ENCODE results near the gene IER3. TPM values are rescaled to one million over a fixed set of nuclear protein-coding genes. Genes with fewer than 3 reads are reported as not detected.

The IER3 gene
- total and polyA plus RNA-seq, 2 of the 13 experiments (the other 11 are each of a cell fraction or from before 2014, with no cell fraction given) = 51.1 to 131 TPM

DNA sequence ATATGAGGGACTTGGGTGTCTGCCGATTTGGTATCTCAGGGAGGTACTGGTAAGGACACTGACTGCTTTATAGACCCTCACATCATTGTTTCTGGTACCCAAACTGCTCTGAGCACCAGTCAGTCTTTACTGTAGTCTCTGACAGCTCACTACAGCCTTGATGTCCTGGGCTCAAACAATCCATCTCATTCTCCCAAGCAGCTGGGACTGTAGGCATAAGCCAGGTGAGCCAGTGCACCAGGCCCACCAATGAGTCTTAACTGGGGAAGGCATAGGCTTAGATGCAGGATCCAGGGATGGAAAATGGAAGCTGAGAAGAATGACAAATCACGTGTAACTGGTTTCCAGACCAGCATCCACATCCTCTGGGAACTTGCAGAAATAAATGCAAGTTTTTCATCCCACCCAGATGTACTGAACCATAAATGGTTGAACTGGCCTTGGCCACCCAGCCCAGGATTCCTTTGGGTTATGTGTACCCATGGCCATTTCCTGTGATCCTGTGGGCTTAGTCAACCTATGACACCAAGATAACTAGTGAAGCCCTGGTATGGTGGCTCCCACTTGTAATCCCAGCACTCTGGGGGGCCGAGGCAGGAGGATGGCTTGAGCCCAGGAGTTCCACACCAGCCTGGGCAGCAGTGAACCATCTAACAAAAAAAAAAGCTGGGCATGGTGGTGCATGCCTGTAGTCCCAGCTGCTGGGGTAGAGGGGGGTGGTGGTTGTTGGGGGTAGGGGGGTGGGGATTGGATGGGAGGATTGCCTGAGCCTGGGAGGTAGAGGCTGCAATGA is 18.4 kb downstream of the IER3 start (continued):
- 0 out of 2 replicates have a peak, but pooled peaks have one; percentile 25 for TF ChIP-seq ZFX (CRISPR knock-in tag; IDR thresholded peaks at IDR 0.05; ENCODE audit: low read depth)
- TF ChIP-seq, protein P1, sequence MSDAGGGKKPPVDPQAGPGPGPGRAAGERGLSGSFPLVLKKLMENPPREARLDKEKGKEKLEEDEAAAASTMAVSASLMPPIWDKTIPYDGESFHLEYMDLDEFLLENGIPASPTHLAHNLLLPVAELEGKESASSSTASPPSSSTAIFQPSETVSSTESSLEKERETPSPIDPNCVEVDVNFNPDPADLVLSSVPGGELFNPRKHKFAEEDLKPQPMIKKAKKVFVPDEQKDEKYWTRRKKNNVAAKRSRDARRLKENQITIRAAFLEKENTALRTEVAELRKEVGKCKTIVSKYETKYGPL (CRISPR knock-in tag; IDR thresholded peaks at IDR 0.05) = no peak
- no peak for TF ChIP-seq HCFC1 (IDR thresholded peaks at IDR 0.05; ENCODE audit: low read depth, low read length)
- peak; percentile 52 for TF ChIP-seq AGO2 (optimal IDR thresholded peaks at IDR 0.05; ENCODE audit: low read depth, low read length)
- no peak for TF ChIP-seq NFKB2 (CRISPR knock-in tag; IDR thresholded peaks at IDR 0.05; ENCODE audit: borderline replicate concordance)
- no peak for TF ChIP-seq EZH2 (conservative IDR thresholded peaks at IDR 0.05; ENCODE audit: low read depth, low read length)
- TF ChIP-seq, protein P2, sequence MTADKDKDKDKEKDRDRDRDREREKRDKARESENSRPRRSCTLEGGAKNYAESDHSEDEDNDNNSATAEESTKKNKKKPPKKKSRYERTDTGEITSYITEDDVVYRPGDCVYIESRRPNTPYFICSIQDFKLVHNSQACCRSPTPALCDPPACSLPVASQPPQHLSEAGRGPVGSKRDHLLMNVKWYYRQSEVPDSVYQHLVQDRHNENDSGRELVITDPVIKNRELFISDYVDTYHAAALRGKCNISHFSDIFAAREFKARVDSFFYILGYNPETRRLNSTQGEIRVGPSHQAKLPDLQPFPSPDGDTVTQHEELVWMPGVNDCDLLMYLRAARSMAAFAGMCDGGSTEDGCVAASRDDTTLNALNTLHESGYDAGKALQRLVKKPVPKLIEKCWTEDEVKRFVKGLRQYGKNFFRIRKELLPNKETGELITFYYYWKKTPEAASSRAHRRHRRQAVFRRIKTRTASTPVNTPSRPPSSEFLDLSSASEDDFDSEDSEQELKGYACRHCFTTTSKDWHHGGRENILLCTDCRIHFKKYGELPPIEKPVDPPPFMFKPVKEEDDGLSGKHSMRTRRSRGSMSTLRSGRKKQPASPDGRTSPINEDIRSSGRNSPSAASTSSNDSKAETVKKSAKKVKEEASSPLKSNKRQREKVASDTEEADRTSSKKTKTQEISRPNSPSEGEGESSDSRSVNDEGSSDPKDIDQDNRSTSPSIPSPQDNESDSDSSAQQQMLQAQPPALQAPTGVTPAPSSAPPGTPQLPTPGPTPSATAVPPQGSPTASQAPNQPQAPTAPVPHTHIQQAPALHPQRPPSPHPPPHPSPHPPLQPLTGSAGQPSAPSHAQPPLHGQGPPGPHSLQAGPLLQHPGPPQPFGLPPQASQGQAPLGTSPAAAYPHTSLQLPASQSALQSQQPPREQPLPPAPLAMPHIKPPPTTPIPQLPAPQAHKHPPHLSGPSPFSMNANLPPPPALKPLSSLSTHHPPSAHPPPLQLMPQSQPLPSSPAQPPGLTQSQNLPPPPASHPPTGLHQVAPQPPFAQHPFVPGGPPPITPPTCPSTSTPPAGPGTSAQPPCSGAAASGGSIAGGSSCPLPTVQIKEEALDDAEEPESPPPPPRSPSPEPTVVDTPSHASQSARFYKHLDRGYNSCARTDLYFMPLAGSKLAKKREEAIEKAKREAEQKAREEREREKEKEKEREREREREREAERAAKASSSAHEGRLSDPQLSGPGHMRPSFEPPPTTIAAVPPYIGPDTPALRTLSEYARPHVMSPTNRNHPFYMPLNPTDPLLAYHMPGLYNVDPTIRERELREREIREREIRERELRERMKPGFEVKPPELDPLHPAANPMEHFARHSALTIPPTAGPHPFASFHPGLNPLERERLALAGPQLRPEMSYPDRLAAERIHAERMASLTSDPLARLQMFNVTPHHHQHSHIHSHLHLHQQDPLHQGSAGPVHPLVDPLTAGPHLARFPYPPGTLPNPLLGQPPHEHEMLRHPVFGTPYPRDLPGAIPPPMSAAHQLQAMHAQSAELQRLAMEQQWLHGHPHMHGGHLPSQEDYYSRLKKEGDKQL (CRISPR knock-in tag; IDR thresholded peaks at IDR 0.05; ENCODE audit: low read depth) = peak; percentile 39; the same call in 1 of the 2 replicates
- TF ChIP-seq MEIS1 (CRISPR knock-in tag; IDR thresholded peaks at IDR 0.05; ENCODE audit: borderline replicate concordance) = no peak
- TF ChIP-seq, protein P3, sequence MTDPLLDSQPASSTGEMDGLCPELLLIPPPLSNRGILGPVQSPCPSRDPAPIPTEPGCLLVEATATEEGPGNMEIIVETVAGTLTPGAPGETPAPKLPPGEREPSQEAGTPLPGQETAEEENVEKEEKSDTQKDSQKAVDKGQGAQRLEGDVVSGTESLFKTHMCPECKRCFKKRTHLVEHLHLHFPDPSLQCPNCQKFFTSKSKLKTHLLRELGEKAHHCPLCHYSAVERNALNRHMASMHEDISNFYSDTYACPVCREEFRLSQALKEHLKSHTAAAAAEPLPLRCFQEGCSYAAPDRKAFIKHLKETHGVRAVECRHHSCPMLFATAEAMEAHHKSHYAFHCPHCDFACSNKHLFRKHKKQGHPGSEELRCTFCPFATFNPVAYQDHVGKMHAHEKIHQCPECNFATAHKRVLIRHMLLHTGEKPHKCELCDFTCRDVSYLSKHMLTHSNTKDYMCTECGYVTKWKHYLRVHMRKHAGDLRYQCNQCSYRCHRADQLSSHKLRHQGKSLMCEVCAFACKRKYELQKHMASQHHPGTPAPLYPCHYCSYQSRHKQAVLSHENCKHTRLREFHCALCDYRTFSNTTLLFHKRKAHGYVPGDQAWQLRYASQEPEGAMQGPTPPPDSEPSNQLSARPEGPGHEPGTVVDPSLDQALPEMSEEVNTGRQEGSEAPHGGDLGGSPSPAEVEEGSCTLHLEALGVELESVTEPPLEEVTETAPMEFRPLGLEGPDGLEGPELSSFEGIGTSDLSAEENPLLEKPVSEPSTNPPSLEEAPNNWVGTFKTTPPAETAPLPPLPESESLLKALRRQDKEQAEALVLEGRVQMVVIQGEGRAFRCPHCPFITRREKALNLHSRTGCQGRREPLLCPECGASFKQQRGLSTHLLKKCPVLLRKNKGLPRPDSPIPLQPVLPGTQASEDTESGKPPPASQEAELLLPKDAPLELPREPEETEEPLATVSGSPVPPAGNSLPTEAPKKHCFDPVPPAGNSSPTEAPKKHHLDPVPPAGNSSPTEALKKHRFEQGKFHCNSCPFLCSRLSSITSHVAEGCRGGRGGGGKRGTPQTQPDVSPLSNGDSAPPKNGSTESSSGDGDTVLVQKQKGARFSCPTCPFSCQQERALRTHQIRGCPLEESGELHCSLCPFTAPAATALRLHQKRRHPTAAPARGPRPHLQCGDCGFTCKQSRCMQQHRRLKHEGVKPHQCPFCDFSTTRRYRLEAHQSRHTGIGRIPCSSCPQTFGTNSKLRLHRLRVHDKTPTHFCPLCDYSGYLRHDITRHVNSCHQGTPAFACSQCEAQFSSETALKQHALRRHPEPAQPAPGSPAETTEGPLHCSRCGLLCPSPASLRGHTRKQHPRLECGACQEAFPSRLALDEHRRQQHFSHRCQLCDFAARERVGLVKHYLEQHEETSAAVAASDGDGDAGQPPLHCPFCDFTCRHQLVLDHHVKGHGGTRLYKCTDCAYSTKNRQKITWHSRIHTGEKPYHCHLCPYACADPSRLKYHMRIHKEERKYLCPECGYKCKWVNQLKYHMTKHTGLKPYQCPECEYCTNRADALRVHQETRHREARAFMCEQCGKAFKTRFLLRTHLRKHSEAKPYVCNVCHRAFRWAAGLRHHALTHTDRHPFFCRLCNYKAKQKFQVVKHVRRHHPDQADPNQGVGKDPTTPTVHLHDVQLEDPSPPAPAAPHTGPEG (CRISPR knock-in tag; IDR thresholded peaks at IDR 0.05) = no peak
- no peak for TF ChIP-seq ZNF550 (CRISPR knock-in tag; IDR thresholded peaks at IDR 0.05; ENCODE audit: borderline replicate concordance)
- TF ChIP-seq, protein P4, sequence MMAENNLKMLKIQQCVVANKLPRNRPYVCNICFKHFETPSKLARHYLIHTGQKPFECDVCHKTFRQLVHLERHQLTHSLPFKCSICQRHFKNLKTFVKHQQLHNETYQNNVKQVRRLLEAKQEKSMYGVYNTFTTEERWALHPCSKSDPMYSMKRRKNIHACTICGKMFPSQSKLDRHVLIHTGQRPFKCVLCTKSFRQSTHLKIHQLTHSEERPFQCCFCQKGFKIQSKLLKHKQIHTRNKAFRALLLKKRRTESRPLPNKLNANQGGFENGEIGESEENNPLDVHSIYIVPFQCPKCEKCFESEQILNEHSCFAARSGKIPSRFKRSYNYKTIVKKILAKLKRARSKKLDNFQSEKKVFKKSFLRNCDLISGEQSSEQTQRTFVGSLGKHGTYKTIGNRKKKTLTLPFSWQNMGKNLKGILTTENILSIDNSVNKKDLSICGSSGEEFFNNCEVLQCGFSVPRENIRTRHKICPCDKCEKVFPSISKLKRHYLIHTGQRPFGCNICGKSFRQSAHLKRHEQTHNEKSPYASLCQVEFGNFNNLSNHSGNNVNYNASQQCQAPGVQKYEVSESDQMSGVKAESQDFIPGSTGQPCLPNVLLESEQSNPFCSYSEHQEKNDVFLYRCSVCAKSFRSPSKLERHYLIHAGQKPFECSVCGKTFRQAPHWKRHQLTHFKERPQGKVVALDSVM (CRISPR knock-in tag; IDR thresholded peaks at IDR 0.05) = no peak
- no peak; the same call in 1 of the 2 replicates for TF ChIP-seq NFYC (CRISPR knock-in tag; IDR thresholded peaks at IDR 0.05)
